PFSK-1 (cell line): ENCODE results near the gene EVI5.

Source experiments
- POLR2AphosphoS5 ChIP-seq: IDR thresholded peaks from 2 replicates; pipeline ENCODE4 v1.6.1; 2012; ENCODE audit warnings: low read depth, mild to moderate bottlenecking, control low read depth, low read length, moderate library complexity
- REST ChIP-seq, 2 experiments: IDR thresholded peaks; 2 replicates each; pipeline versions ENCODE4 v1.6.1 to v1.8.0; 2011 to 2012; ENCODE audit warnings: low read depth in 2 of 2, low read length in 2 of 2, control low read depth in 1 of 2, inconsistent platforms in 1 of 2, mild to moderate bottlenecking in 1 of 2, moderate library complexity in 1 of 2; ENCODE audit not compliant: insufficient read depth in 1 of 2

- no peak for TF ChIP-seq POLR2AphosphoS5
- TF ChIP-seq REST (IDR thresholded peaks at IDR 0.05; ENCODE audit: insufficient read depth in 1 of 2, low read depth in 2 of 2, low read length in 2 of 2), result no peak
These were observed 7.5 kb upstream of the EVI5 start for GRCh38 chr1:92792340-92792782.
